HG03460 (cell line): ENCODE measurements around the gene TM9SF1.

ENCODE experiments used
- ATAC-seq: cut with Tn5 transposase; IDR thresholded peaks from one replicate; pipeline ENCODE4 v1.9.1; 2021; ENCODE audit not compliant: unreplicated experiment

TM9SF1 gene, protein sequence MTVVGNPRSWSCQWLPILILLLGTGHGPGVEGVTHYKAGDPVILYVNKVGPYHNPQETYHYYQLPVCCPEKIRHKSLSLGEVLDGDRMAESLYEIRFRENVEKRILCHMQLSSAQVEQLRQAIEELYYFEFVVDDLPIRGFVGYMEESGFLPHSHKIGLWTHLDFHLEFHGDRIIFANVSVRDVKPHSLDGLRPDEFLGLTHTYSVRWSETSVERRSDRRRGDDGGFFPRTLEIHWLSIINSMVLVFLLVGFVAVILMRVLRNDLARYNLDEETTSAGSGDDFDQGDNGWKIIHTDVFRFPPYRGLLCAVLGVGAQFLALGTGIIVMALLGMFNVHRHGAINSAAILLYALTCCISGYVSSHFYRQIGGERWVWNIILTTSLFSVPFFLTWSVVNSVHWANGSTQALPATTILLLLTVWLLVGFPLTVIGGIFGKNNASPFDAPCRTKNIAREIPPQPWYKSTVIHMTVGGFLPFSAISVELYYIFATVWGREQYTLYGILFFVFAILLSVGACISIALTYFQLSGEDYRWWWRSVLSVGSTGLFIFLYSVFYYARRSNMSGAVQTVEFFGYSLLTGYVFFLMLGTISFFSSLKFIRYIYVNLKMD

DNA sequence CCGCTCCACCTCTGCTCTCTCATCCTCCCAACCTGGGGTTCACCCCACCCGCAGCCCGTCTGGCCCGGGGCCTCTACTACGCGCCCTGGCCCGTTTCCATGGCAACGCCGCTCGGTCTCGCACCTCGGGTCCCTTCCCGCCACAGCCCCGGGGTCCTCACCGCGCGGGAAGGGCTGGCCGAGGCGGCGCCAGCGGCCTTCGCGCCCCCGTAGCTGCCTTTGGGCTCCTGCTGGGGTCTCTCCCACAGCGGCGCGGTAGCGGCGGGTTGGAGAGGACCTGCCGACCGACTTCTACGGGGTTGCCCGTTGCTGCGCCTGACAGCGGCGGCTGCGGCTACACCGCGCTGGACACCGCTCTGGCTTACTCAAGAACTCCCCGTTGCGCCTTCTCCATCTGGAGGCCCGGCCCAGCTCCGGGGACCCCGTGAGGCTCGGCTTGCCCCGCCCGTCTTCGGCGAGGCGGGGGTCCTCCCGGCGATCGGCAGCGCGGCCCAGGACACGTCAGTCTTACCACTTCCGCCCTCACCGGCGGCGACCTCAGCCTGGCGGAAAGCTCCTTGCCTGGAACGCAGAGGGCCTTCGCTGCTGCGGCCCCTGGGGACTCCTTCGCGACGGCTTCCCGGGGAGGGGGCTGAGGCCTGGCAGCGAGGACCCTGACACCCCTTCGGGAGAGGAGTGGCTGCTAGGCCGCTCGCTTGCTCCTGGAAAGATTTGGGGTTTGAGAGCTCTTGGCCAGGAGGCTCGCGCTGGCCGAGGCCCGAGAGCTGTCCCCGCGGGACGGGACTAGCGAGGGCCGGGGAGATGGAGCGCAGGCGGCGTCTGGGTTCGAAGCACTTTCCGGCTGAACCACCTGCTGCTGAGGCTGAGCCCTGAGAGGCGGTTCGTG, at the start of gene TM9SF1:
TSS of gene TM9SF1 (minus strand) at position 256 of the 885 bp plus-strand sequence. CDS start 422 bp downstream, outside the sequence.
- peak; percentile 87 for ATAC-seq

DNA sequence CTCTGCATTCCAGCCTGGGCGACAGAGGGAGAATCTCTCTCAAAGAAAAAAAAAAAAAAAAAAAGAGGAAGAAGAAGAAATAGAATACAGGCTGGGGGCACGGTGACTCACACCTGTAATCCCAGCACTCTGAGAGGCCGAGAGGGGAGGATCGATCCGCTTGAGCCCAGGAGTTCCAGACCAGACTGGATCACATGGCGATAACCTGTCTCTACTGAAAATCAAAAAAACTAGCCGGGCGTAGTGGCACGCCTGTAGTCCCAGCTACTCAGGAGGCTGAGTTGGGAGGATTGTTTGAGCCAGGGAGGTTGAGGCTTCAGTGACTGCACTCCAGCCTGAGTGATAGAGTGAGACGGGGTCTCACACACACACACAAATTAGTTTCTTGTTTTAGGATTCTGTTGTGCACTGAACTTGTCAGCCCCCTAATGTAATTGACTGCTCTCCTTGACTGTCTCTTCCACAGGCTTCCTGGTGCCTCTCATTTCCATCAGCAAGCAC, 48.1 kb upstream of the TM9SF1 start:
- no peak for ATAC-seq

DNA sequence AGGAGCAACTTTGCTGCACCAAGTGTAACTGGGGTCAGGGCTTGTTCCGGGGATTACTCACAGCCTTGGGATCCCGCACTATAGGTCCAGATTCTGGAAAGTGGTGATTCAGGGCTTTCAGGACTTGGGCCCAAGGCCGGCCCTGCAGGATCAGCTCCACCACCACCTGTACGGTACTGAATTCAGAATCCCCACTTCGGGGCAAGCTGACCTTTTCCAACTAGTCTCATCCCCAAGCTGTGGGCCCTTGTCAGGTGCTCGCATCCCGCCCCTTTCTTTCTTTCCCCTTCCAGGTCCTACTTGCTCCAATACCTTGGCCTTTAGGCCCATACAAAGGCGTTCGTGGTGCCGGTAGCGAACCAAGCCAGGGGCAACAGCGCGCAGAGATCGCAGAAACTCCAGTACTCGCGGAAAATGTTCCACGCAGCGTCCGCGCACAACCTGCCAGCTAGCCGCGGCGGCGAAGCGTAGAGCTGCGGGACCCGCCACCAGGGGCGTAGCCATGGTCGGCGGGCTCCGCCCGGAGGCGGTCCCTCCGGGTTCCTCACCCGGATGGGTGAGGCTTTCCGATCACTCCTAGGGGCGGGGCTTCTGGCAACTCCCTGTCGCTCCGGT, 46.7 kb upstream of the TM9SF1 start:
- ATAC-seq: peak; percentile 78

DNA sequence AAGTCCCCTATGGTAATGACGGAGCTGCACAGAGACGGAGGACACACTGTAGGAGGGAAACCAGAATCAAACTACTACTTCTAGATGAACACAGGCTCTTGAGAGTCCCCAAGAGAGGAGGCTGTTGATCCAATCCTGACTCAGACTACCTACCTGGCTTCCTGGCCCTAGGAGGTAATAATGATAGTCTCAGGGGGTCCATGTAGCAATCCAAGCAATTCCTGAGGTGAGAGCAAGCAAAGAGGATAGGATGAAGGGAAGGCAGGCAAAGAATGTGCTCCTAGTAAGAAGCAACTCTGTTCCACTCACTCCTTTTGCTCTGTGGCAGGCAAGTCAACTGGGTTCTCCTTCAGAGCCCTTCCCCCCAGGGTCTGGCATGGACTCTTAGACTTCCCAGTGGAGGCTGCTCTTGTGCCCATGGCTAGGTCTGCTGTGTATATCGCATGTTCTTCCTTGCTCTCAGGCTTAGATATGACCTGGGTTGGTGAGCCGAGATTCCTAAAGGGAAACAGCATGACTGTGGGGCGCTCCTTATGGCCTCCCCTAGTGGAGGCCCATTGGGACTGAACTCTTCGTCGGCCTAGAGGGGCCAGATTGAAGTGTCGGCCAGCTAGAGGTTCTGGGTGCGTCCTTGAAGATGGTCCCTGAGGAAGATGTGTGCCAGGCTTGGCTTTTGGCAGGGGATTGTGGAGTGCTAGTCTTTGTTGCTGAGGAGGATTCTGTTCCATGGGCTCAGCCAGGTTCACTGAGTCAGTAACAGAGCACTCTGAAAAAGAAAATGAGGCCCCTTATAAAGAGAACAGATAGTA, 45.1 kb upstream of the TM9SF1 start:
- ATAC-seq: no peak

DNA sequence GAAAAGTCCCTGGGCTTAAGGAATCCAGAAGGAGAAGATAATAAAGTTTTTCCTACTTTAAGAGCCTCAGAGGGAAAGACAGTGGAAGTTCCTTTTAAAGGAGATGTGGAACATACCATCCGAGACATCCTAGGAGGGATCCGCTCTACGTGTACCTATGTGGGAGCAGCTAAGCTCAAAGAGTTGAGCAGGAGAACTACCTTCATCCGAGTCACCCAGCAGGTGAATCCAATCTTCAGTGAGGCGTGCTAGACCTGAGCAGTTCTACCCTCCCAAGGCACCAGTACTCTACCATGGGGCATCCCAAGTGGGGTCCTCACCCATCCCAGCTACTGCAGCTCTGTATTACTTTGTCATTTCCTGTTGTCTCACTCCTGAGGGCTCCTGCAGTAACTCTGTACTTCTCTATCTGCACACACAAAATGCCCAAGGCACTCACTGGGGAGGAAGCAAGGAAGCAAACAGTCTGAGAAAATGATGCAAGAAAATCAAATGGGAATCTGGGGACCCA, 43.3 kb upstream of the TM9SF1 start:
- no peak for ATAC-seq

DNA sequence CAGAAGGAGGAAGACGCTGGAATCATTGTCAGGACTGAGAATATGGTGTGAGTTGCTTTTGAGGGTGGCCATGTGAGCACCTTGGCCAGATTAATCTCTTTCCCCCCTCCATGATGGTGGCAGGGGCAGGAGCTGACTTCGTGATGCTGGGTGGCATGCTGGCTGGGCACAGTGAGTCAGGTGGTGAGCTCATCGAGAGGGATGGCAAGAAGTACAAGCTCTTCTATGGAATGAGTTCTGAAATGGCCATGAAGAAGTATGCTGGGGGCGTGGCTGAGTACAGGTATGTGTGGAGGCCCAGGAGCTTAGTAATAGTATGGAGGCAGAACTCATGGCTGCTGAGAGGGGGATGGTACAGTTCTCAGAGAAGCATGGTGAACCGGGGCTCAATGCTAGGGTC, 42.9 kb upstream of the TM9SF1 start:
- no peak for ATAC-seq

DNA sequence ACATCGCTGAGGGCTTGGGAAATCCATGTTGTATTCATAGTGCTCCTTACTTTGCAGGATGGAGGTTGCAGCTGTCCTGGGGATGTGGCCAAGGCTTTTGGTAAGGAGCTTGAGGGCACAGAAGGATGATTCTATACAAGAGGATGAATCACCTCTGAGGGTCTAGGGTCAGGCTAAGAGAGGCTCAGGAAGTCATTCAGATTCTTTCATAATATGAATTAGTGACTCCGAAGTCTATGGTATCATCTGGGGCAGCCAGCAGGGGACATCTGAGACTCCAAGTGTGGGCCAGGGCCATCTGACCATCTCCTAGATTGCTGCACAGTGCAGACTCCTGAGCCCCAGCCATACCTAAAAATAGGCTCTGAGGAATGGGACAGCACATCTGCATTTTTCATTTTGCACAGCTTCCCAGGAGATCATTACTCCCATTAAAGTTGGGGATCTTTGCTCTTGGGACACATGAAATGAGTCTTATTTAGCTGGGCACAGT, 42.3 kb upstream of the TM9SF1 start:
- no peak for ATAC-seq

DNA sequence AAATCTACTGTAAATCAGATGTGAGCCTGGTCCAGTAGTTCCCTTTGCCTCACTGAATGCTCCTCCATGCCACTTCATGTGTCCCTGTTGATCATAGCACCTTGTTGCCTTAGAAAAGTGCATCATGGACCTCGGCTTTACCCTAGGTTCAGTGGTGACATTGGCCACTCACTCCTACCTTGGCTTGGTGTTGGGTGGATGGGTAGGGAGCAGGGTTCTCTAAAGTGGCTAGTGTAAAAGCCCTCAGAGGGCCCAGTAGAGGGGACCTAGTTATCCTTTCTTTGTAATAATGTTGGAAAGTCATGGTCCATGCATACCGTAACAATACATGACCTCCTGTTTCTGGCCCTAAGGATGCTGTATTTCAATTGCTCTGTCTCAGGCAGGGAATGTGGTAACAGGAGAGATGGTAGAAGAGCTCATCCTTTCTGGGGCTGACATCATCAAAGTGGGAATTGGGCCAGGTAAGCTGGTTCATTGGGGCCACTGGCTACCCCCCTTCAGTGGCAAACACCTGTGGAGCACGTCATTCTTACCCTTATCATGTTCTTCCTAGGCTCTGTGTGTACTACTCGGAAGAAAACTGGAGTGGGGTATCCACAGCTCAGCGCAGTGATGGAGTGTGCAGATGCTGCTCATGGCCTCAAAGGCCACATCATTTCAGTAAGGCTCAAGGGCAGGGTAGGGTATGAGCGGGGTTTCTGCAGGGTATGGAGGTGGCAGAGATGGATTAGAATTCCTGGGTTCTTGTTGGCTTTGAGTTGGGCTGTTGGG, 41.6 kb upstream of the TM9SF1 start:
- ATAC-seq: no peak

DNA sequence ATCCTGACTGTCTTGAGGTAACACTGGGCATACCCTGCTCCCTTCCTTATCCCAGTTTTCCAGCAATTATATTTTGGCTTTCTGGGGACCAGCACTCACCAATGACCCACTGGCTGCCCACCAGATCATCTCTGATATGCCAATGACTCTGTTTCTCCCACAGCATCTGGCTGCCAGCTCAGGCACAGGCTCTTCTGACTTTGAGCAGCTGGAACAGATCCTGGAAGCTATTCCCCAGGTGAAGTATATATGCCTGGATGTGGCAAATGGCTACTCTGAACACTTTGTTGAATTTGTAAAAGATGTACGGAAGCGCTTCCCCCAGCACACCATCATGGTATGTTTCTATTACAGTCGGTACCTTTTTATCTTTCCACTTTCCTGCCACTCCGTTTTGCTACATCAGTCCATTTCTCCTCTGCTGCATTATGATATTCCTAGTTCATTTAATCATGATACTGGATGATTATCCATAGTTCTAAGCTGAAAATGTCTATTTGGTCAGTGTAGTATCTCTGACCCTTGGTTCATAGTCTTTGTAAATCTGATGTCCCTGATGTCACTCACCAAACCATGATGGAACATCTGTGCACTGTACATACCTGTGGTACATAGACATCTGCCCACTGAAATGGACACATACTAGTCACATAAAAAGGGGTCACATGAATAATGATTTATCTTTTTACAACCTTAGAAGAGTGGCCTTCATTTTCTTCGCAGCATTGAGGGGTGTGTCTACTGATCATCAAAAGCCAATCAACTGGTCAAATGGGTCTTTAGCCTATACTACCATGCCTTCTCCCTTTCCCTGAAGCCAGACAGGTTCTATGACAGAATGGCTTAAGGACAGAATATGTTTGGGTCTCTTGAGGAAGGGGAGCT, 40.8 kb upstream of the TM9SF1 start:
- ATAC-seq: no peak

DNA sequence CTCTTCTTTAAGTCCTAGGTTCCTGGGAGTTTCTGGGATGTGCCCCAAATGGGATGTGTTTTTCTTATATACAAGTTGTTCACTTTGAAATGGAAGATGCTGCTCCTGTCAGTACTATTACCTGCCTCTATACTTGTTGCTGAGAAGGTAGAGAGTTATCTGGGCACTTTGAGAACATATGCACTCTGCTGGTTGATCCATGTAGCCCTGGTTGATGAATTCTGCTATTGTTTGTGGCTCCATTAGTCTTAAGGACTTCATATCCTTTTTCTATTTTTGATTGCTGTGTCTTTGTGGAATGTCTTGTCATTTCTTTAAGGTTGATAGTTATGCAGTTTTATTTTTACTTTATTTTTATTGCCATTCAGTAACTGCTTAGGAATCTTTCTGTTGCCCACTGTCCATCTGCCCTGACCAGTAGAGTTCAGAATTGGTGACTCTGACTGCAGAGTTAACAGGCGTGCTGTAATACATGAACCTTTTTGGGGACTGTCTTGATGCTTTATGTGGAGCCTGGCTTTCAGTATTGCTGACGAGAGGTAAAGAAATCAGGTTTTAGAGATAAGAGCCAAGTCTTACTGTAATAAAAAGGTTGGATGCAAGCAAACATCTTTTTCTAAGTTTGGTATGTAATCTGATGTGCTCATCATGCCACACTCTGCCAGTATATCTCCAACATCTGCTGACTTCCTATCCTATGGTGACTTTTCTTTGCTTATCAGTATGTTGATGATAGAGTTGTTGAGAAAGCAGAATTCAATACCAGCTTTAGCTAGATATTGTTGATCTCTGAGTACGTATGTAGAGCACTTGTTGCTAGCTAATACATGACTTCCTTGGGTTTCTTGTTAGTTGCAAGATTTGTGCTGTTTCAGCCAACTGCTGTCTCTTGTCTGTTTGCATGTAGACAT, 39.1 kb upstream of the TM9SF1 start:
- no peak for ATAC-seq

DNA sequence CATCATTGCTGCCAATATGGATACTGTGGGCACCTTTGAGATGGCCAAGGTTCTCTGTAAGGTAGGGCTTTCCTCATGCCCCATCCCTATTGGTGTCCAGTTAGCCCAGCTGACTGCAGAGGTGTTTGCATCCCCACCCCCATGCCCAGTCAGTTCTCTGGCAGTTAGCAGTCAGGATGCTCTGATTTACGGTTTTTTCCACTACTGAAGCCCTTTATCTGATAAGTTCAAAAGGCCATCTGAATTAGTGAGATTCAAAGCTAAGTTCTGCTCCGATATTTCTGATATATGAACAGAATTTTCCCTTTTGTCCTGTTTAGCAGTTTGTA, 38.3 kb upstream of the TM9SF1 start:
- no peak for ATAC-seq

DNA sequence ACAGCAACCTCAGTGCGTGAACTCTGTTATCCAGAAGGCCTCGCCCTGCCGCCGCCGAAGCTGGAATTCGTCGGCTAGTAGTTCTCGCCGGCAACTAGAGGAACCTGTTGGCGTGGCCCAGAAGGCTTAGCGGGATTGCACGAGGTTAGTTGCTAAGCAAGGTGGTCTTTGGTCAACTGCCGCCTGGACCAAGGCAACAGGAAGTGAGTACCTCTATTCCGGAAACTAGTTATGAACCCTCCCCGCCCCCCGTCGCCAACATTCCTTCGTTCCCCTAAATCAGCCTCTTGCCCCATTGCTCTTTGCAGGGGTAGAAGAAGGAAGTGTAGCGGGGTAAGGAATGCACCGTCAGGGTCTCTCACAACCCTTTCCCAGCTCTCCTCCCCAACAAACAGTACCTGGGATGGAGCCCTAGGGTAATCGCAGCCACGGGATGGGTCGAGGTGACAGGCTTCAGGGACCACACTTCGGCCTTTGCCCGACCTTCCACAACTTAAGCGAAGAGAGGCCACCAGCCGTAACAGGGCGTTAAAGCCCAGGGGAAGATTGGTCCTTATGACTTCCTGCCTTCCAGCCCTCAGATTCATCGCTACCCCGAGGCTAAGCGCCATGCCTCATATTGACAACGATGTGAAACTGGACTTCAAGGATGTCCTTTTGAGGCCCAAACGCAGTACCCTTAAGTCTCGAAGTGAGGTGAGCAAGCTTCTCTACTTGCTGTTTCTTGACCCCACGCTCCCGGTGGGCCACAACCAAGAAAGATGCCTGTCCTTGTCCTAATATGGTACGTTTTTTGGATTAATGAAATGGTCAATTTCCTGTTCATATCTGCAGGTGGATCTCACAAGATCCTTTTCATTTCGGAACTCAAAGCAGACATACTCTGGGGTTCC, 37.6 kb upstream of the TM9SF1 start, which contains the start of gene GMPR2:
TSS of gene GMPR2 (plus strand) at position 285 of the 893 bp plus-strand sequence. CDS start at position 610, 325 bp downstream.
- ATAC-seq: peak; percentile 62

DNA sequence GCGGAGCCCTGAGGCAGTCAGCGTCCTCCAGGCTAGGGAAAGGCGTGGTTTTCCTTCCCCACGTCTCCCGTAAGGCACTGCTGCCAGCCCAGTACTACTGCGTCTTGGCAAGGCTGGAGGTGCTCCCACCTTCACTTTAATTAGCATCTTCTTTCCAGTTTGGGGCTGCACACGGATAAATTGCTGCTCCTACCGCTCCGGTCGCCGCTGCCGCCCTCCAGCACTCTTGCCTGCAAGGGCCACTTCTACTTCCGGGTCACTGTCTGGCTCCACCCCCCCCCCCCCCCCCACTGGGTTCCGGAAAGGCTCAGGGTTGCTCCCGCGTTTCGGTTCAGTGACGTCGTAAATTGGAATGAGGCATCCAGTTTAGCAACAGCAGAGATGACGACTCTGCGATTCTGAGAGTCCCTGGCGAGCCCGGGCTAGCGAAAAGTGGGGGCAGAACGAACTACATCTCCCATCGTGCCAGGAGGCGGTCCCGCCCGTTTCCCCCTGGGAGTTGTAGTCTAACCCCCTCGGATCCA, 36.9 kb upstream of the TM9SF1 start, which contains the start of gene NEDD8:
TSS of gene NEDD8 (minus strand) at position 247 of the 524 bp plus-strand sequence. CDS start at position 147, 100 bp downstream.
- ATAC-seq: peak; percentile 69

DNA sequence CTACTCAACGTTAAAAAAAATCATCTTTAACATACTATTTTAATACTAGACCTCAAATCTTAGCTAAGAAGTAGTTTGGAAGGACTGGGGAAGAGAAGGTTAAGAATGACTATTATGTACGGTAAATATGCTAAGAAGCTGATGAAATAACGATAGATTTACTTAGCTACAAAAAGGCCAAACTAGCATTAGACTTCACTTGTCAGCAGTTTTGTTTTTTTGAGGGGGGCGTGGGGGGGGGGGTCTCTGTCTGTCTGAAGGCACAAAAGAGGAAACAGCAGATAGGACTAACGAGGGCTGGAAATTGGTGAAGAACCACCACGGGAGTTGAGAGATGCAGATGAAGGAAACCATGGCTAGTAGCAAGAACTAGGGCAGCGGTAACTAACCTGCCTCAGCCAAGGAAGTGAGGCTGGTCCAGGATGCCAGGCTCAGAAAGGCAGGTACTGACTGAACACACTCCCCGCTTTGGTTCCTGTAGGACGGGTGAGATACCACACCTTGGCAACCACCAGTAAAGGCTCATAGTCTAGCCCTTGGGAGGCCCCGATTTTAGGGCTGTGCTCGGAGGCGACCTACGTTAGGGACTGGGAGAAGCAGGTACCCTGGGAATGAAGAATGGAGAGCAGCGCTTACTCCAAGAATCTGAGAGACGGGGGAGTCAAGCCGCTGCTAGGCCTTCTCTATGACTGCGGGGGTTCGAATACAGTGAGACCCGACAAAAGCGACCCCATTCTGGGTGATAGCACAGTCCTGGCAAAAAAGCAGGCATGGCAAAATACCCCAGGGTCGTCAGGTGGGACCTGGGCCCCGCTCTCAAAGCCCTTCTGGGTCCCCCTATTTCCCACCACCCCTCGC, 36.3 kb upstream of the TM9SF1 start:
- no peak for ATAC-seq

DNA sequence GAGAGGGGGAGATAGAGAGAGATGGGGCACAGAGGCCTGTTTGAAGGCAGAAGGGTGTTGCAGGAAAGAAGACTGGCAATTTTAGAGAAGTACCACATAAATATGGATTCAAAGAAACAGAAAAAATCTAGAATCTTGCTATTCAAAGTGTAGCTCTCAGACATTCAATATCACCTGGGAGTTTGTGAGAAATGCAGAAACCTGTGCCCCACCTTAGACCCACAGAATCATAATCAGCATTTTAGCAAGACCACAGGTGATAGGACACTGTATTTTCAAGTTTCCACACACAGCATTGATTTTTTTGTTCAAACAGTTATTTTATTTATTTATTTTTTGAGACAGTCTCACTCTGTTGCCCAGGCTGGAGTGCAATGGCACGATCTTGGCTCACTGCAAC, 33.7 kb upstream of the TM9SF1 start:
- ATAC-seq: no peak
